ENCODE results near the gene IFNG-AS1. TPM values are rescaled to one million over a fixed set of nuclear protein-coding genes. Genes with fewer than 3 reads are reported as not detected.

The IFNG-AS1 gene
- total RNA-seq, 1 donor from 2014 or later = not detected

DNA sequence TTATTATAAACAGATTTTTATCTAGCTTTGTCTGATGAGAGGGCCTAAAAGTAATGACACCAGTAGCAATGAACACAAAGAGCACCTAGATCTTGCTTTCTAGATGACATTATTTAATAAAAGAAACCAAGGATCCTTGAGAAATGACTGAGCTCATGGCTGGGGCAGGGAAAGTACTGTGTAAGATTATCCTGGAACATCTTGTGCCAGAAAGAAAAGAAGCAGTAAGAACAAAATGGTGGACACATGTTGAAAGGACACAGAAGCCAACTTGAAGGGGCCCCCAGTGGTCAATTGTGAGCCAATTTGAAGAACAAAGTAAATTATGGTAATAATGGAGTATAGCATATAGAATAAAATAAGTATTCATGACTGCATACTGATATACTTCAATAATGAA, 10.0 kb downstream of the IFNG-AS1 start:
- DNase-seq (ENCODE audit: low spot score, unreplicated experiment) = no peak
- peaks cover 3% of the 10 kb centered on the region for H3K9me3 Mint-ChIP-seq (ENCODE audit: low read depth)
- H3K4me3 Mint-ChIP-seq (ENCODE audit: low read depth) = no peak overlapping the region
- TF ChIP-seq, protein P1, sequence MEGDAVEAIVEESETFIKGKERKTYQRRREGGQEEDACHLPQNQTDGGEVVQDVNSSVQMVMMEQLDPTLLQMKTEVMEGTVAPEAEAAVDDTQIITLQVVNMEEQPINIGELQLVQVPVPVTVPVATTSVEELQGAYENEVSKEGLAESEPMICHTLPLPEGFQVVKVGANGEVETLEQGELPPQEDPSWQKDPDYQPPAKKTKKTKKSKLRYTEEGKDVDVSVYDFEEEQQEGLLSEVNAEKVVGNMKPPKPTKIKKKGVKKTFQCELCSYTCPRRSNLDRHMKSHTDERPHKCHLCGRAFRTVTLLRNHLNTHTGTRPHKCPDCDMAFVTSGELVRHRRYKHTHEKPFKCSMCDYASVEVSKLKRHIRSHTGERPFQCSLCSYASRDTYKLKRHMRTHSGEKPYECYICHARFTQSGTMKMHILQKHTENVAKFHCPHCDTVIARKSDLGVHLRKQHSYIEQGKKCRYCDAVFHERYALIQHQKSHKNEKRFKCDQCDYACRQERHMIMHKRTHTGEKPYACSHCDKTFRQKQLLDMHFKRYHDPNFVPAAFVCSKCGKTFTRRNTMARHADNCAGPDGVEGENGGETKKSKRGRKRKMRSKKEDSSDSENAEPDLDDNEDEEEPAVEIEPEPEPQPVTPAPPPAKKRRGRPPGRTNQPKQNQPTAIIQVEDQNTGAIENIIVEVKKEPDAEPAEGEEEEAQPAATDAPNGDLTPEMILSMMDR (IDR thresholded peaks at IDR 0.05; ENCODE audit: unreplicated experiment) = no peak
- peaks cover 3% of the 10 kb centered on the region for H3K4me1 Mint-ChIP-seq (ENCODE audit: low read depth)
- no peaks in the 10 kb centered on the region for H3K36me3 Mint-ChIP-seq (ENCODE audit: insufficient read depth)
- H3K27me3 Mint-ChIP-seq = no peaks in the 10 kb centered on the region
- no peak overlapping the region for H3K27ac Mint-ChIP-seq

DNA sequence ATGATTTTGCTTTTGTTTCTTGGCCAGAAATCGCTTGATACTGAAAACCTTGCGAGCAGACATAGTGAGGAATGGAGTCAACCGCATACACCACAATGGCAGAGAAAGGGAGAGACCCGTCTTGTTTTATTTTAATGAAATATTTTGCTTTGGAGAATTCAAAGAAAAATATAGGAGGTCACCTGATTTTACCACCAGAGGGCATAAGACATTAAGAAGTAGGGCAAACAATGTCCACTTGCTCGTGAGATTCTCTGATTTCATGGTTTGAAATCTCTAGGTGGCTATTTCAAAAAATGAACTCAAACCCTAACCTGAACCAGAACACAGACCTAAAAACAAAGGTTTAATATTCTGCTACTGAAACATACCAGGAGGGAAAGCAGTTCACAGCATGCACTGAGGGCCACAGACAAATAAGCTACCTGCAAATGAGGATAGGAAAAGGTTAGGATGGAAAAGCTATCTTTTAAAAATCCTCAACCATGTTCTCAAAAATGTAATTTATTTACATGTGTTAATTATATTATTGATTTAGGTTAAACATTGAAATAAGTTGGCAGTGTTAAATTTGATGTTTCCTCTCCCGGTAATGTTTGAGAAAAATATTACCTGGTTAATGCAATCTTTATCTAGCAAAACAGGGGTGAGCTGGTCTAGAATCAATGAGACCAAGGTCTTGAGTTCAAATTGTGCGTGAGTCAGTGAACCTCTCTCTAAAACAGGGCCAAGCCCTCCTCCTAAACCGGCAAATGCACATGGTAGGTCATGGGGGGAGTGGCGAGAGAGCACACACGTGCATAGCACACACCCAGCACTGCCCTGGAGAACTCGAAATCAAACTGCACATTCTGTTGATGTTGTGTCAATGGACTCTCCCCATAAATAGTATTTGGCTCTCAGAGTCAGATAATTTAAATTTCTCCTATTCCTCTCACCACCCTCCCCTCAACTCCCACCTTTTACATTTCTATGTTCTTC, 12.5 kb downstream of the IFNG-AS1 start:
- DNase-seq (ENCODE audit: low spot score, unreplicated experiment) = no peak
- no peaks in the 10 kb centered on the region for H3K27me3 Mint-ChIP-seq
- no peaks in the 10 kb centered on the region for H3K36me3 Mint-ChIP-seq (ENCODE audit: insufficient read depth)
- peaks cover 5% of the 10 kb centered on the region for H3K4me1 Mint-ChIP-seq (ENCODE audit: low read depth)
- H3K4me3 Mint-ChIP-seq (ENCODE audit: low read depth) = no peak overlapping the region
- H3K9me3 Mint-ChIP-seq (ENCODE audit: low read depth) = peaks cover 6% of the 10 kb centered on the region
- no peak overlapping the region for H3K27ac Mint-ChIP-seq
- TF ChIP-seq, protein P1 (IDR thresholded peaks at IDR 0.05; ENCODE audit: unreplicated experiment) = peak; percentile 58

DNA sequence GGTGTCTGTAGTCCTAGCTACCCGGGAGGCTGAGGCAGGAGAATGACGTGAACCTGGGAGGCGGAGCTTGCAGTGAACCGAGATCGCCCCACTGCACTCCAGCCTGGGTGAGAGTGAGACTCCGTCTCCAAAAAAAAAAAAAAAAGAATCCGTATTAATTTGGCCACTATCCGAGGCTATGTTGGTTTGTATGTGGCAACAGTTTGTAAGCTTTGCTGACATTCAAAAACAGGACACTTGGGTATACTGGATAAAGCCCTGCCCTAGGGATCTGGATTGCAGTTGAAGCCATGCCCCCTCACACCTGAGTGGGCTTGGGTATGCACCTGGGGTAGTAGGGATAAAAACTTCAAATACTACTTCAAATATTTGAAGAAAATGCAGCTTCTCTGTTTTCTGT, 14.5 kb downstream of the IFNG-AS1 start:
- TF ChIP-seq, protein P1 (IDR thresholded peaks at IDR 0.05; ENCODE audit: unreplicated experiment) = no peak
- DNase-seq (ENCODE audit: low spot score, unreplicated experiment) = no peak
- H3K36me3 Mint-ChIP-seq (ENCODE audit: insufficient read depth) = no peaks in the 10 kb centered on the region
- peaks cover 2% of the 10 kb centered on the region for H3K27me3 Mint-ChIP-seq
- no peak overlapping the region for H3K27ac Mint-ChIP-seq
- H3K9me3 Mint-ChIP-seq (ENCODE audit: low read depth) = peaks cover 6% of the 10 kb centered on the region
- peaks cover 3% of the 10 kb centered on the region for H3K4me1 Mint-ChIP-seq (ENCODE audit: low read depth)
- no peak overlapping the region for H3K4me3 Mint-ChIP-seq (ENCODE audit: low read depth)

DNA sequence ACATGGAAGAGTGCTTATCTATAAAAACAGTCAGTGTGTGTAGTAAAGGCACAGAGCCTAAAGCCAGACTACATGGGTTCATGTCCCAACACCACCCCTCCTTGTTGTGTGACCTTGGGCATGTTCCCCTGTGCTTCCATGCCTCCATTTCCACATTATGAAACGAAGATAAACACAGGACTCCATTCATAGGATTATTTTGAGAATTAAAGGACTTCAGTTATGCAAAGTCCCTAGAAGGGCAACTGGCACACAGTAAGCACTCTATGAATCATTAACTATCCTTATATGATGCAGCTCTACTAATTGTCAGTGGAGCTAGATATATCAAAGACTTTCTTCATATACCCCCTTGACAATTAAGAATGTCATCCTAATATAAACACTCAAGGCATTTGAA, 17.8 kb downstream of the IFNG-AS1 start:
- Mint-ChIP-seq H3K4me3 (ENCODE audit: low read depth) (no peak overlapping the region), H3K4me1 (ENCODE audit: low read depth) (peaks cover 3% of the 10 kb centered on the region), H3K27me3 (peaks cover 2% of the 10 kb centered on the region), H3K9me3 (ENCODE audit: low read depth) (peaks cover 6% of the 10 kb centered on the region), H3K27ac (no peak overlapping the region), H3K36me3 (ENCODE audit: insufficient read depth) (no peaks in the 10 kb centered on the region)
- DNase-seq (ENCODE audit: low spot score, unreplicated experiment) = no peak
- TF ChIP-seq, protein P1 (IDR thresholded peaks at IDR 0.05; ENCODE audit: unreplicated experiment) = no peak

DNA sequence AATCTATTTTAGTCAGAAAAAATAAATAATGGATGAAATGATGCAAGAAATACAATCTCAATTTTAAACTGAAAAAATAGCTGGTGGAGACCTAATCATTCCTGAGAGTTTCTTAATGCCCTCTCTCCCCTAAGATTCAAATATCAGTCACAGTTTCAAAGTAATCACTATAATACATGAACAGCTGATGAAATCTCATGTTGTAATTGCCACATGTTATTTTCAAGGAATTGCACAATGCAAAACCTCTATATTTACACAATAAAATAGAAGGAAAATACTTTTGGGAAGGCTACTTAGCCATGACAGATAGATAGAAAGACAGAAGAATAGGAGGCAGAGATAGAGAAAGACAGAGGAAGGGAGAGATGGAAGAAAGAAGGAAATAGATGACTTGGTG, 18.2 kb downstream of the IFNG-AS1 start:
- TF ChIP-seq, protein P1 (IDR thresholded peaks at IDR 0.05; ENCODE audit: unreplicated experiment) = no peak
- H3K4me1 Mint-ChIP-seq (ENCODE audit: low read depth) = peaks cover 3% of the 10 kb centered on the region
- H3K4me3 Mint-ChIP-seq (ENCODE audit: low read depth) = no peak overlapping the region
- peaks cover 2% of the 10 kb centered on the region for H3K27me3 Mint-ChIP-seq
- no peaks in the 10 kb centered on the region for H3K36me3 Mint-ChIP-seq (ENCODE audit: insufficient read depth)
- H3K27ac Mint-ChIP-seq = no peak overlapping the region
- peaks cover 6% of the 10 kb centered on the region for H3K9me3 Mint-ChIP-seq (ENCODE audit: low read depth)
- DNase-seq (ENCODE audit: low spot score, unreplicated experiment) = no peak

All from progenitor cell of endocrine pancreas (in vitro differentiated cells).